PC-3 (cell line): ENCODE data around the gene LIN52. TPM values are rescaled to one million over a fixed set of nuclear protein-coding genes. Genes with fewer than 3 reads are reported as not detected.

Experiments
- ATAC-seq: fragments of 200-7000 bp; cut with Tn5 transposase; 2 replicates; pipeline ENCODE4 v1.9.1; 2020; ENCODE audit warnings: mild to moderate bottlenecking, moderate library complexity
- BruUV-seq: library from RNA; stranded (reverse); fragments of 400-500 nt; replicated peaks from 2 replicates; lab custom pipeline; 2021; lab: Mats Ljungman, UMichigan
- CTCF ChIA-PET: fragments of 300-600 bp; sonication (Branson Sonifier 250); formaldehyde crosslinking; loops from one replicate; lab custom pipeline; 2022; ENCODE audit warnings: antibody characterized with exemption; lab: Charles Lee
- POLR2A ChIA-PET: fragments of 300-600 bp; sonication (Branson Sonifier 250); formaldehyde crosslinking; loops from one replicate; lab custom pipeline; 2022; ENCODE audit warnings: antibody characterized with exemption; ENCODE audit not compliant: unreplicated experiment; lab: Charles Lee
- DNase-seq: peaks from one replicate; pipeline ENCODE4 v3.0.0-alpha.2; 2015
- H2AFZ ChIP-seq: fragments of 300-600 bp; sonication (generic); 2 replicates; pipeline ENCODE4 v1.6.0; 2016; ENCODE audit warnings: antibody characterized with exemption, low read length
- H3F3A ChIP-seq: fragments of 300-600 bp; sonication (generic); one replicate; pipeline ENCODE4 v1.6.0; 2017; ENCODE audit warnings: antibody characterized with exemption, low read length, control low read depth, mild to moderate bottlenecking; ENCODE audit not compliant: unreplicated experiment
- H3K27ac ChIP-seq: fragments of 300-600 bp; sonication (generic); 2 replicates; pipeline ENCODE4 v1.5.1; 2016; ENCODE audit warnings: mild to moderate bottlenecking, low read length
- H3K27me3 ChIP-seq: fragments of 300-600 bp; sonication (generic); 2 replicates; pipeline ENCODE4 v1.6.1; 2016; ENCODE audit warnings: low read length, mixed read lengths
- H3K36me3 ChIP-seq: fragments of 300-600 bp; sonication (generic); 2 replicates; pipeline ENCODE4 v1.6.1; 2016; ENCODE audit warnings: low read depth, mixed run types, low read length, mixed read lengths
- H3K4me1 ChIP-seq: fragments of 300-600 bp; sonication (generic); 2 replicates; pipeline ENCODE4 v1.5.1; 2016; ENCODE audit warnings: low read length; ENCODE audit not compliant: insufficient read depth
- H3K4me2 ChIP-seq: fragments of 300-600 bp; sonication (generic); 2 replicates; pipeline ENCODE4 v1.6.0; 2016; ENCODE audit warnings: low read length
- H3K4me3 ChIP-seq: fragments of 300-600 bp; sonication (generic); 2 replicates; pipeline ENCODE4 v1.5.1; 2016; ENCODE audit warnings: mild to moderate bottlenecking, low read length, mixed read lengths
- H3K79me2 ChIP-seq: fragments of 300-600 bp; sonication (generic); 2 replicates; pipeline ENCODE4 v1.6.1; 2017; ENCODE audit warnings: low read length, mixed read lengths
- H3K9ac ChIP-seq: fragments of 300-600 bp; sonication (generic); 2 replicates; pipeline ENCODE4 v1.6.0; 2016; ENCODE audit warnings: mild to moderate bottlenecking, low read length
- H3K9me2 ChIP-seq: fragments of 300-600 bp; sonication (generic); replicated peaks from 2 replicates; pipeline ENCODE4 v1.6.1; 2016; ENCODE audit warnings: mixed run types, low read length, mixed read lengths
- H3K9me3 ChIP-seq: fragments of 300-600 bp; sonication (generic); 2 replicates; pipeline ENCODE4 v1.6.1; 2016; ENCODE audit warnings: low read length, mixed read lengths
- H4K20me1 ChIP-seq: fragments of 300-600 bp; sonication (generic); 2 replicates; pipeline ENCODE4 v1.6.1; 2016; ENCODE audit warnings: low read length, mixed read lengths
- CTCF ChIP-seq: fragments of 300-600 bp; sonication (generic); conservative IDR thresholded peaks from 2 replicates; pipeline ENCODE4 v1.5.1; 2017; ENCODE audit warnings: antibody characterized with exemption, low read depth, mild to moderate bottlenecking, low read length
- EZH2 ChIP-seq: fragments of 300-600 bp; sonication (generic); IDR thresholded peaks from one replicate; pipeline ENCODE4 v1.6.1; 2017; ENCODE audit warnings: antibody characterized with exemption, mild to moderate bottlenecking, low read length; ENCODE audit not compliant: unreplicated experiment
- EZH2phosphoT487 ChIP-seq: fragments of 300-600 bp; sonication (generic); IDR thresholded peaks from 2 replicates; pipeline ENCODE4 v1.6.1; 2018; ENCODE audit warnings: mild to moderate bottlenecking, antibody characterized with exemption, low read length, borderline replicate concordance
- intact Hi-C: fragments of 100-400 bp; cut with micrococcal nuclease; formaldehyde crosslinking; loops from 2 replicates; pipeline ENCODE4 v1.9.0; 2023
- total RNA-seq: library from RNA; depleted of rRNA; stranded (reverse); fragments of >200 nt; gene quantifications from 2 replicates; pipeline ENCODE4 v1.2.3, GENCODE V29; 2014

Gene LIN52
- total RNA-seq, 1 experiment from 2014 or later: 8.4 TPM

DNA sequence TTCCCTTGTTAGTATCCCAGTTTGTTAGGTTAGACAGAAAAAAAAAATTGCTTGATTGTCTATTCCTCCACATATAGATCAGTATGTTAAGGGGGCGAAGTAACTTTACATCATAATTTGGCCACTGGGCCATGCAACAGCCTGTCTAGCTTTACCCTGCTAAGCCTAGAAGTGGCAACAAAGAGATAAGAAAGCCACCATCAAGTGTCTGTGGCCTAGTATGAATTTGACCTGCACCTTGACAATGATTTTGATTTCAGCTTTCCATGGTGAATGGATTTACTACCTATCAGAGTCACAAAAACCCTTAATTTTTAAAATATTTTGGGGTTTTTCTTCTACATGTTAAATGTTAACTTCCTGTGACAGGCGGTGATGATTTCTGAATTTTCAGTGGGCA, 63.9 kb downstream of the LIN52 start:
- ChIA-PET CTCF (no interaction called here), POLR2A (no interaction called here)
- no peaks in the 10 kb centered on the region for H3K9me3 ChIP-seq
- no TSS peak for BruUV-seq
- no peak overlapping the region for H2AFZ ChIP-seq
- no peaks in the 10 kb centered on the region for H3K4me1 ChIP-seq
- no peak for DNase-seq
- H3F3A ChIP-seq: no peaks in the 10 kb centered on the region
- no peaks in the 10 kb centered on the region for H4K20me1 ChIP-seq
- no peak overlapping the region for H3K9ac ChIP-seq
- H3K4me2 ChIP-seq: no peak overlapping the region
- no peak for ATAC-seq
- intact Hi-C loops: no loop called here
- H3K4me3 ChIP-seq: no peak overlapping the region
- TF ChIP-seq EZH2phosphoT487 (no peak), CTCF (no peak), EZH2 (no peak)
- no peaks in the 10 kb centered on the region for H3K9me2 ChIP-seq
- H3K36me3 ChIP-seq: no peaks in the 10 kb centered on the region
- H3K79me2 ChIP-seq: no peaks in the 10 kb centered on the region
- H3K27ac ChIP-seq: no peak overlapping the region
- H3K27me3 ChIP-seq: no peaks in the 10 kb centered on the region

DNA sequence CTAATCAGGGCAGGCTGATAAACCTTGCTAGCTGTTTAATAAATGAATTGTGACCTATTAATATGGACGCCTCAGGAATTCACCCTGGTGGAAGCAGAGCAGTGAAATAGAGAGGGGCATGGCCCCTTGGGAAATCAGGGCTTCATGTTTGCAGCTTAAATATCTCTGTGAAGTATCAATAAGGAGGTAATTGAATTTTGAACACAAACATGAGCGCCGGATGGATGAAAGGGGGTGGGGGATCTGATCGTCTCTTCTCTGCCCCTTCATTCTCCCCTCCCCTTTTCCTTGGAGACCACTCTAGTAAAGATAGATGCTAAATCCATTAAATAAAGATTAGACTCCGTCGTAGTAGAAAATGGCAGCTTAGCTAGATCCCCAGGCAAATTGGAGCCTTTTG, 70.5 kb downstream of the LIN52 start:
- Histone ChIP-seq H3K4me1 (no peaks in the 10 kb centered on the region), H3K79me2 (no peaks in the 10 kb centered on the region), H3K27ac (no peak overlapping the region), H3K4me2 (no peak overlapping the region), H3K9me3 (no peaks in the 10 kb centered on the region), H2AFZ (no peak overlapping the region), H4K20me1 (no peaks in the 10 kb centered on the region), H3K27me3 (no peaks in the 10 kb centered on the region), H3F3A (no peaks in the 10 kb centered on the region), H3K36me3 (no peaks in the 10 kb centered on the region), H3K9me2 (no peaks in the 10 kb centered on the region), H3K9ac (no peak overlapping the region), H3K4me3 (no peak overlapping the region)
- no peak for TF ChIP-seq CTCF
- TF ChIP-seq EZH2: no peak
- no peak for TF ChIP-seq EZH2phosphoT487
- ChIA-PET POLR2A (no interaction called here), CTCF (no interaction called here)
- intact Hi-C loops: no loop called here
- ATAC-seq (no peak), DNase-seq (no peak)
- no TSS peak for BruUV-seq

GRCh38 chr14:74155749-74156148, 71.0 kb downstream of the LIN52 start:
- no peak overlapping the region for H3K4me2 ChIP-seq
- H4K20me1 ChIP-seq: no peaks in the 10 kb centered on the region
- ChIA-PET POLR2A (no interaction called here), CTCF (no interaction called here)
- TF ChIP-seq EZH2 (no peak), CTCF (no peak), EZH2phosphoT487 (no peak)
- H2AFZ ChIP-seq: no peak overlapping the region
- intact Hi-C loops: no loop called here
- H3K9me2 ChIP-seq: no peaks in the 10 kb centered on the region
- DNase-seq (no peak), ATAC-seq (no peak)
- no TSS peak for BruUV-seq
- H3K9ac ChIP-seq: no peak overlapping the region
- no peaks in the 10 kb centered on the region for H3K9me3 ChIP-seq
- H3K4me1 ChIP-seq: no peaks in the 10 kb centered on the region
- no peaks in the 10 kb centered on the region for H3K36me3 ChIP-seq
- H3K27ac ChIP-seq: no peak overlapping the region
- H3K27me3 ChIP-seq: no peaks in the 10 kb centered on the region
- H3K4me3 ChIP-seq: no peak overlapping the region
- no peaks in the 10 kb centered on the region for H3K79me2 ChIP-seq
- no peaks in the 10 kb centered on the region for H3F3A ChIP-seq
